Liver (tissue), 9 donors: ENCODE data around the gene PTPRN2. TPM values are rescaled to one million over a fixed set of nuclear protein-coding genes. Genes with fewer than 3 reads are reported as not detected.

Experiments used
- DNase-seq: peaks from one replicate; pipeline ENCODE4 v3.0.0-alpha.2; 2017; ENCODE audit warnings: low spot score
- H3K27ac ChIP-seq, 2 donors: one replicate each; pipeline ENCODE4 v1.7.0; 2013; ENCODE audit warnings: inconsistent platforms in 2 of 2, low read length in 2 of 2, control low read depth in 1 of 2, low read depth in 1 of 2, mild to moderate bottlenecking in 1 of 2
- H3K27me3 ChIP-seq, 4 donors: one replicate each; pipeline versions ENCODE4 v1.6.1 to v1.7.0; 2013; ENCODE audit warnings: low read length in 3 of 4, inconsistent platforms in 1 of 4, mild to moderate bottlenecking in 1 of 4, moderate library complexity in 1 of 4; ENCODE audit not compliant: control insufficient read depth in 4 of 4, insufficient read depth in 4 of 4
- H3K36me3 ChIP-seq, 4 donors: one replicate each; pipeline versions ENCODE4 v1.6.1 to v1.7.0; 2013; ENCODE audit warnings: low read length in 3 of 4, mild to moderate bottlenecking in 3 of 4, low read depth in 1 of 4, moderate library complexity in 1 of 4; ENCODE audit not compliant: control insufficient read depth in 4 of 4, insufficient read depth in 3 of 4
- H3K4me1 ChIP-seq, 4 donors: one replicate each; pipeline versions ENCODE4 v1.6.1 to v1.7.0; 2013; ENCODE audit warnings: low read length in 3 of 4, mild to moderate bottlenecking in 3 of 4, moderate library complexity in 1 of 4; ENCODE audit not compliant: control insufficient read depth in 4 of 4, insufficient read depth in 4 of 4
- H3K4me3 ChIP-seq, 3 donors: one replicate each; pipeline versions ENCODE4 v1.6.1 to v1.7.0; 2013; ENCODE audit warnings: low read length in 3 of 3, control low read depth in 1 of 3, low read depth in 1 of 3, mild to moderate bottlenecking in 1 of 3
- H3K9ac ChIP-seq, 2 donors: one replicate each; pipeline ENCODE4 v1.7.0; 2013; ENCODE audit warnings: low read length in 2 of 2, mild to moderate bottlenecking in 2 of 2, moderate library complexity in 2 of 2, control low read depth in 1 of 2, low read depth in 1 of 2
- H3K9me3 ChIP-seq, 4 donors: one replicate each; pipeline versions ENCODE4 v1.6.1 to v1.7.0; 2013; ENCODE audit warnings: low read length in 3 of 4; ENCODE audit not compliant: control insufficient read depth in 4 of 4
- EGR1 ChIP-seq, 2 donors: IDR thresholded peaks; 2 replicates each; pipeline ENCODE4 v1.6.1; 2016 to 2018; ENCODE audit warnings: antibody characterized with exemption in 2 of 2, low read depth in 2 of 2
- FOXA1 ChIP-seq: IDR thresholded peaks from 2 replicates; pipeline ENCODE4 v1.6.1; 2016; ENCODE audit warnings: antibody characterized with exemption
- FOXA2 ChIP-seq: IDR thresholded peaks from 2 replicates; pipeline ENCODE4 v1.6.1; 2016; ENCODE audit warnings: antibody characterized with exemption
- GABPA ChIP-seq, 2 donors: IDR thresholded peaks in 1 of 2; conservative IDR thresholded peaks in 1 of 2; 2 replicates each; pipeline ENCODE4 v1.6.1; 2016; ENCODE audit warnings: antibody characterized with exemption in 2 of 2, mild to moderate bottlenecking in 1 of 2, moderate library complexity in 1 of 2
- HNF4A ChIP-seq, 2 donors: conservative IDR thresholded peaks; 2 replicates each; pipeline ENCODE4 v1.6.1; 2016; ENCODE audit warnings: antibody characterized with exemption in 2 of 2, mild to moderate bottlenecking in 2 of 2
- HNF4G ChIP-seq: IDR thresholded peaks from 2 replicates; pipeline ENCODE4 v1.6.1; 2016; ENCODE audit warnings: antibody characterized with exemption
- JUND ChIP-seq, 2 donors: IDR thresholded peaks; 2 replicates each; pipeline ENCODE4 v1.6.1; 2016; ENCODE audit warnings: antibody characterized with exemption in 2 of 2
- NR2F2 ChIP-seq: IDR thresholded peaks from 2 replicates; pipeline ENCODE4 v1.6.1; 2016; ENCODE audit warnings: antibody characterized with exemption
- RAD21 ChIP-seq, 2 donors: IDR thresholded peaks; 2 replicates each; pipeline ENCODE4 v1.6.1; 2016; ENCODE audit warnings: antibody characterized with exemption in 2 of 2, mild to moderate bottlenecking in 2 of 2
- RXRA ChIP-seq, 2 donors: IDR thresholded peaks; 2 replicates each; pipeline ENCODE4 v1.6.1; 2017 to 2018; ENCODE audit warnings: antibody characterized with exemption in 2 of 2, mild to moderate bottlenecking in 1 of 2
- SP1 ChIP-seq: IDR thresholded peaks from 2 replicates; pipeline ENCODE4 v1.6.1; 2018; ENCODE audit warnings: antibody characterized with exemption, mild to moderate bottlenecking
- TAF1 ChIP-seq: conservative IDR thresholded peaks from 2 replicates; pipeline ENCODE4 v1.6.1; 2016; ENCODE audit warnings: antibody characterized with exemption, mild to moderate bottlenecking
- YY1 ChIP-seq: IDR thresholded peaks from 2 replicates; pipeline ENCODE4 v1.6.1; 2016; ENCODE audit warnings: antibody characterized with exemption, mild to moderate bottlenecking
- WGBS: extraction: QIAGEN DNeasy Blood & Tissue Kit; methylation state at CpG from one replicate; pipeline ENCODE4 v1.1.7; 2013; 5-methylcytosine and 5-hydroxymethylcytosine counted together
- polyA plus RNA-seq, 2 donors: library from polyadenylated mRNA; stranded (reverse) in 1 of 2; unstranded in 1 of 2; fragments of 200-250 nt in 1 of 2; fragments of >200 nt in 1 of 2; fragmentation: Nextera tagmentation in 1 of 2; extraction: Ambion mirVana in 1 of 2; gene quantifications; one replicate each; pipeline versions ENCODE4 v1.2.1 to v1.2.3, GENCODE V29; 2013 to 2015
- total RNA-seq, 2 donors: library from RNA; depleted of rRNA; stranded (reverse); fragments of >200 nt; gene quantifications; one replicate each; pipeline ENCODE4 v1.2.3, GENCODE V29; 2014
- TF ChIP-seq, protein P1 (sequence below): IDR thresholded peaks from 2 replicates; pipeline ENCODE4 v1.6.1; 2016; ENCODE audit warnings: antibody characterized with exemption
- TF ChIP-seq, protein P2 (sequence below): fragments of 150-350 bp; IDR thresholded peaks from 2 replicates; pipeline ENCODE4 v1.5.1; 2017; ENCODE audit warnings: improper control_type of control experiment, low read depth, low read length; ENCODE audit not compliant: missing input control
- TF ChIP-seq, protein P3 (sequence below): IDR thresholded peaks from 2 replicates; pipeline ENCODE4 v1.6.1; 2016; ENCODE audit warnings: antibody characterized with exemption
- TF ChIP-seq, protein P4 (sequence below): IDR thresholded peaks from 2 replicates; pipeline ENCODE4 v1.6.1; 2016; ENCODE audit warnings: antibody characterized with exemption
- TF ChIP-seq, protein P5 (sequence below): IDR thresholded peaks from 2 replicates; pipeline ENCODE4 v1.6.1; 2016; ENCODE audit warnings: antibody characterized with exemption, mild to moderate bottlenecking
- donor health status: healthy.
- donor health status: healthy.
- donor health status: healthy.
- donor health status: healthy.
- donor health status: healthy.

PTPRN2 gene
- total and polyA plus RNA-seq, 4 donors = 0.75 to 1.9 (median 1.1) TPM

DNA sequence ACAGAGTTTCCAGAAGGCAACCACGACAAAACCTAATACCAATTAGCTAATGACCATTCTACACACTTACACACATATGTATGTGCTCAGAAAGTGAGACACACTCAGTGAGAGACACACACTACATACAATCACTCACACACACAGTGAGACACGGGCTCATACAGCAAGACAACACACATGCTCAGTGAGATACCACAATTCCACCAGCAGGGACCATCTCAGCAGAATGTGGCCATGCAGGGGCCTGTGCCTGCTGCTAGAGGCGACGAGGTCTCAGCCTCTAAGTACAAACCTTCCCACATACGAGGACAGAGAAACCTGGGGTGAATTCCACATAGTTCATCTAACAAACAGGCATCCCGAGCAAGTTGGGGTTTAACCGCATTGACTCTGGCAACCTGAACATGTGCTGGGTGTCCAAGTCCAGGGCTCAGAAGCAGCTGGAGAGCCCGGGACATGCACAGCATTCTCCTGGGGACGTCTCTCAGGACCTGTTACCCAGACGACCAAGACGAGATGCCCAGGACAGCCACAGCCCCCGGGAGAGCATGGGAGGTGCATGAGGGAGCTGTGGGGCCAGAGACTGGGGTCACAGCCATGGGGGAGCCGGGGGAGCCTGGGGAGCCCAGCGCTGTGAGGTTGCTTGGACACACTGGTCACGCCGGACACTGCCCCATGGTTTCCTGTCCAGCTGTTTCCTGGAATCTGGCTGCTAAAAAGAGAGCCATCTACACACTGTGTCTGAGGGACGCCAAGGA, 523.6 kb downstream of the PTPRN2 start:
- Histone ChIP-seq H3K36me3 (no peaks in the 10 kb centered on the region), H3K9me3 (no peaks in the 10 kb centered on the region), H3K4me1 (no peaks in the 10 kb centered on the region), H3K27me3 (no peaks in the 10 kb centered on the region), H3K9ac (no peak overlapping the region), H3K4me3 (no peak overlapping the region), H3K27ac (no peak overlapping the region)
- no peak for DNase-seq
- 67% methylated on average over 17 of the region's 17 CpGs for WGBS
- TF ChIP-seq EGR1 (IDR thresholded peaks at IDR 0.05; ENCODE audit: low read depth in 2 of 2) (no peak), RXRA (IDR thresholded peaks at IDR 0.05) (no peak), RAD21 (IDR thresholded peaks at IDR 0.05) (no peak), NR2F2 (no peak), FOXA2 (no peak), SP1 (no peak), FOXA1 (no peak), YY1 (no peak), HNF4G (no peak), TAF1 (no peak), HNF4A (conservative IDR thresholded peaks at IDR 0.05) (no peak), JUND (IDR thresholded peaks at IDR 0.05) (no peak), GABPA (IDR thresholded peaks at IDR 0.05 in 1 of 2, conservative IDR thresholded peaks at IDR 0.05 in 1 of 2) (no peak)
- TF ChIP-seq, protein P1, sequence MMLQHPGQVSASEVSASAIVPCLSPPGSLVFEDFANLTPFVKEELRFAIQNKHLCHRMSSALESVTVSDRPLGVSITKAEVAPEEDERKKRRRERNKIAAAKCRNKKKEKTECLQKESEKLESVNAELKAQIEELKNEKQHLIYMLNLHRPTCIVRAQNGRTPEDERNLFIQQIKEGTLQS = no peak
- TF ChIP-seq, protein P2, sequence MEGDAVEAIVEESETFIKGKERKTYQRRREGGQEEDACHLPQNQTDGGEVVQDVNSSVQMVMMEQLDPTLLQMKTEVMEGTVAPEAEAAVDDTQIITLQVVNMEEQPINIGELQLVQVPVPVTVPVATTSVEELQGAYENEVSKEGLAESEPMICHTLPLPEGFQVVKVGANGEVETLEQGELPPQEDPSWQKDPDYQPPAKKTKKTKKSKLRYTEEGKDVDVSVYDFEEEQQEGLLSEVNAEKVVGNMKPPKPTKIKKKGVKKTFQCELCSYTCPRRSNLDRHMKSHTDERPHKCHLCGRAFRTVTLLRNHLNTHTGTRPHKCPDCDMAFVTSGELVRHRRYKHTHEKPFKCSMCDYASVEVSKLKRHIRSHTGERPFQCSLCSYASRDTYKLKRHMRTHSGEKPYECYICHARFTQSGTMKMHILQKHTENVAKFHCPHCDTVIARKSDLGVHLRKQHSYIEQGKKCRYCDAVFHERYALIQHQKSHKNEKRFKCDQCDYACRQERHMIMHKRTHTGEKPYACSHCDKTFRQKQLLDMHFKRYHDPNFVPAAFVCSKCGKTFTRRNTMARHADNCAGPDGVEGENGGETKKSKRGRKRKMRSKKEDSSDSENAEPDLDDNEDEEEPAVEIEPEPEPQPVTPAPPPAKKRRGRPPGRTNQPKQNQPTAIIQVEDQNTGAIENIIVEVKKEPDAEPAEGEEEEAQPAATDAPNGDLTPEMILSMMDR = no peak
- TF ChIP-seq, protein P3, sequence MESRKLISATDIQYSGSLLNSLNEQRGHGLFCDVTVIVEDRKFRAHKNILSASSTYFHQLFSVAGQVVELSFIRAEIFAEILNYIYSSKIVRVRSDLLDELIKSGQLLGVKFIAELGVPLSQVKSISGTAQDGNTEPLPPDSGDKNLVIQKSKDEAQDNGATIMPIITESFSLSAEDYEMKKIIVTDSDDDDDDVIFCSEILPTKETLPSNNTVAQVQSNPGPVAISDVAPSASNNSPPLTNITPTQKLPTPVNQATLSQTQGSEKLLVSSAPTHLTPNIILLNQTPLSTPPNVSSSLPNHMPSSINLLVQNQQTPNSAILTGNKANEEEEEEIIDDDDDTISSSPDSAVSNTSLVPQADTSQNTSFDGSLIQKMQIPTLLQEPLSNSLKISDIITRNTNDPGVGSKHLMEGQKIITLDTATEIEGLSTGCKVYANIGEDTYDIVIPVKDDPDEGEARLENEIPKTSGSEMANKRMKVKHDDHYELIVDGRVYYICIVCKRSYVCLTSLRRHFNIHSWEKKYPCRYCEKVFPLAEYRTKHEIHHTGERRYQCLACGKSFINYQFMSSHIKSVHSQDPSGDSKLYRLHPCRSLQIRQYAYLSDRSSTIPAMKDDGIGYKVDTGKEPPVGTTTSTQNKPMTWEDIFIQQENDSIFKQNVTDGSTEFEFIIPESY = no peak
- TF ChIP-seq, protein P4, sequence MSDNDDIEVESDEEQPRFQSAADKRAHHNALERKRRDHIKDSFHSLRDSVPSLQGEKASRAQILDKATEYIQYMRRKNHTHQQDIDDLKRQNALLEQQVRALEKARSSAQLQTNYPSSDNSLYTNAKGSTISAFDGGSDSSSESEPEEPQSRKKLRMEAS = no peak
- TF ChIP-seq, protein P5, sequence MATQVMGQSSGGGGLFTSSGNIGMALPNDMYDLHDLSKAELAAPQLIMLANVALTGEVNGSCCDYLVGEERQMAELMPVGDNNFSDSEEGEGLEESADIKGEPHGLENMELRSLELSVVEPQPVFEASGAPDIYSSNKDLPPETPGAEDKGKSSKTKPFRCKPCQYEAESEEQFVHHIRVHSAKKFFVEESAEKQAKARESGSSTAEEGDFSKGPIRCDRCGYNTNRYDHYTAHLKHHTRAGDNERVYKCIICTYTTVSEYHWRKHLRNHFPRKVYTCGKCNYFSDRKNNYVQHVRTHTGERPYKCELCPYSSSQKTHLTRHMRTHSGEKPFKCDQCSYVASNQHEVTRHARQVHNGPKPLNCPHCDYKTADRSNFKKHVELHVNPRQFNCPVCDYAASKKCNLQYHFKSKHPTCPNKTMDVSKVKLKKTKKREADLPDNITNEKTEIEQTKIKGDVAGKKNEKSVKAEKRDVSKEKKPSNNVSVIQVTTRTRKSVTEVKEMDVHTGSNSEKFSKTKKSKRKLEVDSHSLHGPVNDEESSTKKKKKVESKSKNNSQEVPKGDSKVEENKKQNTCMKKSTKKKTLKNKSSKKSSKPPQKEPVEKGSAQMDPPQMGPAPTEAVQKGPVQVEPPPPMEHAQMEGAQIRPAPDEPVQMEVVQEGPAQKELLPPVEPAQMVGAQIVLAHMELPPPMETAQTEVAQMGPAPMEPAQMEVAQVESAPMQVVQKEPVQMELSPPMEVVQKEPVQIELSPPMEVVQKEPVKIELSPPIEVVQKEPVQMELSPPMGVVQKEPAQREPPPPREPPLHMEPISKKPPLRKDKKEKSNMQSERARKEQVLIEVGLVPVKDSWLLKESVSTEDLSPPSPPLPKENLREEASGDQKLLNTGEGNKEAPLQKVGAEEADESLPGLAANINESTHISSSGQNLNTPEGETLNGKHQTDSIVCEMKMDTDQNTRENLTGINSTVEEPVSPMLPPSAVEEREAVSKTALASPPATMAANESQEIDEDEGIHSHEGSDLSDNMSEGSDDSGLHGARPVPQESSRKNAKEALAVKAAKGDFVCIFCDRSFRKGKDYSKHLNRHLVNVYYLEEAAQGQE = no peak
